ENCODE measurements around the gene SPARC.

Gene SPARC

GRCh38 chr5:151664694-151665585 is 21.8 kb downstream of the SPARC start:
- H3K27ac ChIP-seq (ENCODE audit: low read length): no peak overlapping the region

GRCh38 chr5:151663617-151664293 is 23.0 kb downstream of the SPARC start:
- Histone ChIP-seq H3K27me3 (ENCODE audit: control insufficient read depth, insufficient read depth, low read length) (no peaks in the 10 kb centered on the region), H3K36me3 (ENCODE audit: control insufficient read depth, low read depth, low read length) (peaks cover 58% of the 10 kb centered on the region), H3K4me1 (ENCODE audit: control insufficient read depth, low read depth, low read length) (no peaks in the 10 kb centered on the region), H3K9me3 (ENCODE audit: control insufficient read depth, low read depth, low read length) (no peaks in the 10 kb centered on the region), H3K9ac (ENCODE audit: low read length) (no peak overlapping the region), H3K4me3 (ENCODE audit: low read length) (no peak overlapping the region), H3K27ac (ENCODE audit: low read length) (no peak overlapping the region)

More at GRCh38 chr5:151664694-151665585, 21.8 kb downstream of the SPARC start:
- no peak overlapping the region for H3K4me3 ChIP-seq (ENCODE audit: low read length)
- no peak overlapping the region for H3K9ac ChIP-seq (ENCODE audit: low read length)
- H3K27me3 ChIP-seq (ENCODE audit: control insufficient read depth, insufficient read depth, low read length): no peaks in the 10 kb centered on the region
- peaks cover 70% of the 10 kb centered on the region for H3K36me3 ChIP-seq (ENCODE audit: control insufficient read depth, low read depth, low read length)
- H3K9me3 ChIP-seq (ENCODE audit: control insufficient read depth, low read depth, low read length): no peaks in the 10 kb centered on the region
- H3K4me1 ChIP-seq (ENCODE audit: control insufficient read depth, low read depth, low read length): no peaks in the 10 kb centered on the region

GRCh38 chr5:151662805-151663204 is 23.9 kb downstream of the SPARC start:
- Histone ChIP-seq H3K36me3 (ENCODE audit: control insufficient read depth, low read depth, low read length) (peaks cover 54% of the 10 kb centered on the region), H3K4me3 (ENCODE audit: low read length) (no peak overlapping the region), H3K9me3 (ENCODE audit: control insufficient read depth, low read depth, low read length) (no peaks in the 10 kb centered on the region), H3K27ac (ENCODE audit: low read length) (no peak overlapping the region), H3K9ac (ENCODE audit: low read length) (no peak overlapping the region), H3K4me1 (ENCODE audit: control insufficient read depth, low read depth, low read length) (no peaks in the 10 kb centered on the region), H3K27me3 (ENCODE audit: control insufficient read depth, insufficient read depth, low read length) (no peaks in the 10 kb centered on the region)

DNA sequence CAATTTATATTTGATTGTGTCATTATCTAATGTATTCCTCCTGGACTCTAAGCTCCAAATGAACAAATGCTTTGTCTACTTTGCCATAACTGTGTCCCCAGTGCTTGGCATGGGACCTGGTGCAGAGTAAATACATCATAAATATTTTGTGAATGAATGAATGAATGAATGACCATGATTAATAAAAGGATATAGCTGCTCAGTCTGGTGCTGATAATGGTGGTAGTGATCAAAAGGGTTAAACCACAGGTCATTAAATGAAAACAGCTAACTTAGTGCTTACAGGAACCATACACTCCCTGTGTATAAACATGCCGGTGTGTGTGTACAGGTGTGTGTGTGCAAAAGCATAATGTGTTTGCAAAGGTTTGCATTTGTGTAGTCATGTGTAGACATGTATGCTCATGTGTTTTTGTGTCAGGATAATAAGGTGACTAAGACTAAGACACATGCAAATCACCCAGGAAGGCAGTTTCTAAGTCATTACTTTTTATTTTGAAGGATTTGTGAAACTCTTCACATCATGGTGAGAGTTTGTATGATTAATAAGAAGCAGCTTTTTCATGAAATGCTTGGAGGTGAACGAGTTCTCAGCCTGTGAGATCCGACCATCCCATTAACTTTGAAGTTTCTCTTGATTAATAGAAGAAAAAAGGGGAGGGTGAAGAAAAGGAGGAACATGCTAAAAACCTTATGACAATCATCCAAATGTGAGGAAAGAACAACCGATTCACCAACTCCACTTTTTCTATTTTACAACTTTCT is 24.6 kb downstream of the SPARC start:
- Histone ChIP-seq H3K27ac (ENCODE audit: low read length) (no peak overlapping the region), H3K27me3 (ENCODE audit: control insufficient read depth, insufficient read depth, low read length) (no peaks in the 10 kb centered on the region), H3K4me1 (ENCODE audit: control insufficient read depth, low read depth, low read length) (no peaks in the 10 kb centered on the region), H3K9me3 (ENCODE audit: control insufficient read depth, low read depth, low read length) (no peaks in the 10 kb centered on the region), H3K9ac (ENCODE audit: low read length) (no peak overlapping the region), H3K4me3 (ENCODE audit: low read length) (no peak overlapping the region), H3K36me3 (ENCODE audit: control insufficient read depth, low read depth, low read length) (peaks cover 51% of the 10 kb centered on the region)

DNA sequence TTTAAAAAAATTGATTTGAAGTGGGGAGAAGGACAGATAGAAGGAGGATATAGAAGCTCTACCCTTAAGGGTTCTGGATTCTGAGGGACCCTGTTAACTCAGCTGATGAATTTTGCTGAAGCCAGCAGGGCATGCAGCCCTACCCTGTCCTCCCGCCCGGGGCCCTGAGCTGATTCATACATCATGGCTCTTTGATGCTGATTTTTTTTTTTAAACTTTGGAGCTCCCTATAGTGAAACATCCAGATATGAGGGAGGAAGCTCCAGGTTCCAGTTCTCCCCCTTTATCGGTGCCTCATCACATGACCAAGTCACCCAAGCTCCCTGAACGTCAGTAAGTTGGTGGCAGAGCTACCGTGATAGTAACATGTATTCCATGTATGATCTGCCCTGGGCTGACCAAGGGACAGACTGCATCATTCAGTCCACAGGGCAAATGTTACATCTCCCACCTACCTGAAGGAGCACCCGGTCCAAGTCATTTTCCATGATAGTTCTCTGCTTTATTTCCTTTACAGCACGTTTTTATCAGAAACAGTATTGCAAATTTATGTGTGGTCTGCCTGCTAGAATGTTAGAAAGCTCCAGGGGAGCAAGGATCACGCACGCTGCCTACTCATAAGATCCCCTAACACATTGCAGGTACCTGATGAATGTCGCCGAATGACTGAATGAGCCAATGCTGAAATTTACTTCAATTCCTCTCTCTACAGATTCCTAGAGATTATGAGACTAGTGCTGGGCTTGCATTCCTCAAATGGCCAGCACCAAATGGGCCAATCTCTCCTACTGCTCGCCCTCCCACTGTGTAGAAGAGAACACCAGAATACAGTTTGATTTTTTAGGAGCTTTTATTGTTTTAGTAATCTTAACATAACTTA is 25.9 kb downstream of the SPARC start:
- H3K36me3 ChIP-seq (ENCODE audit: control insufficient read depth, low read depth, low read length): peaks cover 41% of the 10 kb centered on the region
- no peaks in the 10 kb centered on the region for H3K9me3 ChIP-seq (ENCODE audit: control insufficient read depth, low read depth, low read length)
- H3K9ac ChIP-seq (ENCODE audit: low read length): no peak overlapping the region
- no peak overlapping the region for H3K27ac ChIP-seq (ENCODE audit: low read length)
- no peak overlapping the region for H3K4me3 ChIP-seq (ENCODE audit: low read length)
- no peaks in the 10 kb centered on the region for H3K27me3 ChIP-seq (ENCODE audit: control insufficient read depth, insufficient read depth, low read length)
- H3K4me1 ChIP-seq (ENCODE audit: control insufficient read depth, low read depth, low read length): no peaks in the 10 kb centered on the region

DNA sequence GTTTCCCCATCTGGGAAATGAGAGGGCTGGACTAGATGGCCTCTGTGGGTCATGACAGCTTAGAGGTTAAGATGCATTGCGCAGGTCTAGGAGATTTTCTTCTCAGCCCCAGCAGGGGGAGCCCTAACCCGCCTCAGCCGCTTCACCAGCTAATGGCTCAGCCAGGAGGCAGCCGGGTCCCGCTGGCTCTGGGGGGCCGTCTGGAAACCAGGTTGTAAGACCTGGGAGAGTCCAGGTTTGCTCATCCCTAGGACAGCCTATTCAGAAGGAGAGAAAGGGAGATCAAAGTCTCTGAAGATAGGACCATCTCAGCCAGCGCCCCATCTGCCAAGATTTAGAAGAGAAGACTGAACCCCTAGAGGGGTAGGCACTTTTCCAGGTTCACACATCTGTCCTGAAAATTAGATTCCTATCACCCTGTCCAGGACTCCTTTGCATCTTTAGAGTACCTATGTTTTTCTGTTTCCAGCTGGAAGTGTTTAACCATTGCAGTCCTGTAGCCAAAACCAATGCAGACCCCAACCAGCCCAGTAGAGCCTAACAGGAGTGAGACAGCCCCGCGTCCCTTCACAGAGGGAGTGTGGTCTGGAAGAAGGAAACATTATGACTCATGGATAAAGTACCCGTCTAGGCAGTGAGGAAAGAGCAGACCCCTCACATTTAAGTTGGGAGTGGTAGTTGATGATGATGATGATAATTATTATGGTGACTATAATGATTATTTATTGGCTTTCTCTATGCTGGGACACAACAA is 27.5 kb downstream of the SPARC start:
- no peak overlapping the region for H3K9ac ChIP-seq (ENCODE audit: low read length)
- H3K4me1 ChIP-seq (ENCODE audit: control insufficient read depth, low read depth, low read length): no peaks in the 10 kb centered on the region
- no peak overlapping the region for H3K4me3 ChIP-seq (ENCODE audit: low read length)
- H3K36me3 ChIP-seq (ENCODE audit: control insufficient read depth, low read depth, low read length): peaks cover 25% of the 10 kb centered on the region
- H3K27me3 ChIP-seq (ENCODE audit: control insufficient read depth, insufficient read depth, low read length): no peaks in the 10 kb centered on the region
- no peak overlapping the region for H3K27ac ChIP-seq (ENCODE audit: low read length)
- no peaks in the 10 kb centered on the region for H3K9me3 ChIP-seq (ENCODE audit: control insufficient read depth, low read depth, low read length)

DNA sequence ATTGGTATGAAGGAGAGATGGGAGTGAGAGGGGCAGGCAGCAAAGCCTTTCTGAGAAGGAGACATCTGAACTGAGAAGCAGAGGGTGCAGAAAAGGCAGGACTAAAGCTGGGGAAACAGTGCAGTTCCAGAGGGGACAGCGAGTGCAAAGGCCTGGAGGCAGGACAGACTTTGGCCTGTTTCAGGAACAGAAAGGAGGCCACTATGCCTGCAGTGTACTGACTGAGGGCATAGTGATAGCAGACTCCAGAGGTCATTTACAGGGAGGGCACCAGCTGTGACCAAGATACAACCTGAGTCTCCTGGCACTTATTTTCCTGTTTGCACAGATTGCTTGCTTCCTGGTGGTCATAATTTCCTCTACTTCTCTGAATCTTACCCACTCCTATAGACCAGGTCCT is 29.6 kb downstream of the SPARC start:
- Histone ChIP-seq H3K9ac (ENCODE audit: low read length) (no peak overlapping the region), H3K36me3 (ENCODE audit: control insufficient read depth, low read depth, low read length) (peaks cover 5% of the 10 kb centered on the region), H3K27me3 (ENCODE audit: control insufficient read depth, insufficient read depth, low read length) (no peaks in the 10 kb centered on the region)

DNA sequence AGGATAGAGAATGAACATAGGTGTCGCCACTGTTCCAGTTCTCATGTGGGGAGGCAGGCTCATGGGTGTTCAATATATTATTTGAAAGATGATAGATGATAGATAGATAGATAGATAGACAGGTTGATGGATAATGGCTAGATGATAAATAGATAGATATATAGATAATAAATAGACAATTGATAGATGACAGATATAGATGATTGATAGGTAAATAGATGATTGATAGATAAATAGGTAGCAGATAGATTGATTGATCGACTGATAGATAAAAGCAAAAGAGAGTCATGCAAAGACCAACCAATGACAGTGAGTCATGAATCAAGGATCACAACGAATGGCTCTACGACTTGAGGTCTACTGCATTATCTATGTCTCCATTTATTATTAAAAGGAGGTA is 30.4 kb downstream of the SPARC start:
- Histone ChIP-seq H3K4me3 (ENCODE audit: low read length) (no peak overlapping the region), H3K9me3 (ENCODE audit: control insufficient read depth, low read depth, low read length) (no peaks in the 10 kb centered on the region), H3K27me3 (ENCODE audit: control insufficient read depth, insufficient read depth, low read length) (no peaks in the 10 kb centered on the region), H3K36me3 (ENCODE audit: control insufficient read depth, low read depth, low read length) (no peaks in the 10 kb centered on the region), H3K4me1 (ENCODE audit: control insufficient read depth, low read depth, low read length) (no peaks in the 10 kb centered on the region), H3K27ac (ENCODE audit: low read length) (no peak overlapping the region), H3K9ac (ENCODE audit: low read length) (no peak overlapping the region)

More for the DNA sequence above, 29.6 kb downstream of the SPARC start:
- H3K4me3 ChIP-seq (ENCODE audit: low read length): no peak overlapping the region
- H3K4me1 ChIP-seq (ENCODE audit: control insufficient read depth, low read depth, low read length): no peaks in the 10 kb centered on the region
- H3K9me3 ChIP-seq (ENCODE audit: control insufficient read depth, low read depth, low read length): no peaks in the 10 kb centered on the region
- H3K27ac ChIP-seq (ENCODE audit: low read length): no peak overlapping the region

DNA sequence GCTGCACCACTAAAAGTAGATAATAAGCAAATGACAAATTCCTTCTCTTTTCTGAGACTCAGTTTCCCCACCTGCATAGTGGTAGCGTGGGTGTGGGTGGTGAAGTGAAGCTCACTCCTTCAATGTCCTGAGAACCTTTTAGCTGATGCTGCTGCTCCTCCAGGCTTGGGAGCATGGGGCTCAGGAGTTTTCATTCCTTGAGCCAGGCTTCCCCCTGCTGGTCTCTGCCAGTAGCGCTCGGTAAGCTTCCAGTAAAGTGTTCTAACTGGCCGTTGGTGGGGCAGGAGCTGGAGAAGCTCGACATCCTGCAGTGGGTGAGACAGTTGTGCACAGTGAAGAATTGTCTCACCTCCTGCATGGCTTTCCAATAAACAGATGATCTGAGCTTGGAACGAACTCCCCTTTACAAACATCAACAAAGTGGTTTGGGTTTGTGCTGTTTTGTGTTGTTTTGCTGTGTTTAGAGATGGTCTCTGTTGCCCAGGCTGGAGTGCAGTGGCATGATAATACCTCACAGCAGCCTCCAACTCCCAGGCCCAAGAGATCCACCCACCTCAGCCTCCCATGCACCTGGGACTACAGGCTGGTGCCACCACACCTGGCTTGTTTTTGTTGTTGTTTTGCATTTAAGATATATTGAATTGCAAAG is 34.6 kb downstream of the SPARC start:
- H3K36me3 ChIP-seq (ENCODE audit: control insufficient read depth, low read depth, low read length): no peaks in the 10 kb centered on the region
- H3K27ac ChIP-seq (ENCODE audit: low read length): no peak overlapping the region
- H3K27me3 ChIP-seq (ENCODE audit: control insufficient read depth, insufficient read depth, low read length): no peaks in the 10 kb centered on the region
- no peak overlapping the region for H3K4me3 ChIP-seq (ENCODE audit: low read length)
- H3K4me1 ChIP-seq (ENCODE audit: control insufficient read depth, low read depth, low read length): no peaks in the 10 kb centered on the region
- no peaks in the 10 kb centered on the region for H3K9me3 ChIP-seq (ENCODE audit: control insufficient read depth, low read depth, low read length)
- no peak overlapping the region for H3K9ac ChIP-seq (ENCODE audit: low read length)

GRCh38 chr5:151648988-151649387 is 37.7 kb downstream of the SPARC start:
- Histone ChIP-seq H3K27ac (ENCODE audit: low read length) (no peak overlapping the region), H3K9ac (ENCODE audit: low read length) (no peak overlapping the region), H3K36me3 (ENCODE audit: control insufficient read depth, low read depth, low read length) (no peaks in the 10 kb centered on the region)

More at GRCh38 chr5:151648988-151649387, 37.7 kb downstream of the SPARC start:
- Histone ChIP-seq H3K27me3 (ENCODE audit: control insufficient read depth, insufficient read depth, low read length) (no peaks in the 10 kb centered on the region), H3K4me1 (ENCODE audit: control insufficient read depth, low read depth, low read length) (no peaks in the 10 kb centered on the region), H3K4me3 (ENCODE audit: low read length) (no peak overlapping the region), H3K9me3 (ENCODE audit: control insufficient read depth, low read depth, low read length) (no peaks in the 10 kb centered on the region)

Data from iPS-18a (cell line).